OCI-LY1 (cell line): ENCODE measurements around the gene ZNF692.

Source experiments
- H2AFZ ChIP-seq: fragments of 200-600 bp; sonication (generic), shearing (Covaris generic); 2 replicates; pipeline ENCODE4 v1.6.0; 2014; ENCODE audit warnings: antibody characterized with exemption, mild to moderate bottlenecking, low read length
- H3F3A ChIP-seq: fragments of 200-600 bp; sonication (generic), shearing (Covaris generic); 2 replicates; pipeline ENCODE4 v1.6.0; 2014; ENCODE audit warnings: mild to moderate bottlenecking, antibody characterized with exemption, low read length, moderate library complexity; ENCODE audit not compliant: insufficient read depth
- H3K27ac ChIP-seq: fragments of 200-600 bp; sonication (generic); 2 replicates; pipeline ENCODE4 v1.5.1; 2014; ENCODE audit warnings: low read length, mixed run types, mild to moderate bottlenecking, low read depth; ENCODE audit not compliant: poor library complexity, severe bottlenecking
- H3K27me3 ChIP-seq: fragments of 200-600 bp; sonication (generic); 2 replicates; pipeline ENCODE4 v1.6.0; 2014; ENCODE audit warnings: antibody characterized with exemption, mild to moderate bottlenecking, low read length, moderate library complexity; ENCODE audit not compliant: insufficient read depth
- H3K36me3 ChIP-seq: fragments of 200-600 bp; sonication (generic); 2 replicates; pipeline ENCODE4 v1.6.1; 2014; ENCODE audit warnings: mild to moderate bottlenecking, antibody characterized with exemption, low read length, moderate library complexity, mixed read lengths; ENCODE audit not compliant: insufficient read depth
- H3K4me1 ChIP-seq: fragments of 200-600 bp; sonication (generic); 2 replicates; pipeline ENCODE4 v1.5.1; 2014; ENCODE audit warnings: mild to moderate bottlenecking, low read length, moderate library complexity; ENCODE audit not compliant: insufficient read depth, severe bottlenecking
- H3K4me2 ChIP-seq: fragments of 200-600 bp; sonication (generic), shearing (Covaris generic); 2 replicates; pipeline ENCODE4 v1.6.1; 2014; ENCODE audit warnings: low read length
- H3K4me3 ChIP-seq: fragments of 200-600 bp; sonication (generic); 2 replicates; pipeline ENCODE4 v1.5.1; 2014; ENCODE audit warnings: low read length, low read depth, mild to moderate bottlenecking, mixed read lengths; ENCODE audit not compliant: poor library complexity, severe bottlenecking
- H3K79me2 ChIP-seq: fragments of 200-600 bp; shearing (Covaris generic); 2 replicates; pipeline ENCODE4 v1.6.1; 2016; ENCODE audit warnings: mixed run types, low read length, mixed read lengths; ENCODE audit not compliant: insufficient read depth
- H3K9ac ChIP-seq: fragments of 200-600 bp; sonication (generic), shearing (Covaris generic); 2 replicates; pipeline ENCODE4 v1.6.1; 2014; ENCODE audit warnings: mild to moderate bottlenecking, low read length, mixed read lengths
- H3K9me2 ChIP-seq: fragments of 200-600 bp; sonication (generic), shearing (Covaris generic); 2 replicates; pipeline ENCODE4 v1.6.1; 2014; ENCODE audit warnings: low read depth, mild to moderate bottlenecking, low read length, mixed read lengths
- H3K9me3 ChIP-seq: fragments of 200-600 bp; shearing (Covaris generic); 2 replicates; pipeline ENCODE4 v1.6.1; 2014; ENCODE audit warnings: low read length, mixed read lengths
- H4K20me1 ChIP-seq: fragments of 200-600 bp; sonication (generic), shearing (Covaris generic); 2 replicates; pipeline ENCODE4 v1.6.0; 2016; ENCODE audit warnings: mild to moderate bottlenecking, low read length; ENCODE audit not compliant: insufficient read depth
- EZH2 ChIP-seq: fragments of 200-600 bp; sonication (generic), shearing (Covaris generic); IDR thresholded peaks from 2 replicates; pipeline ENCODE4 v1.8.0; 2017; ENCODE audit warnings: borderline replicate concordance, mixed run types, mild to moderate bottlenecking, antibody characterized with exemption, low read length, moderate library complexity, mixed read lengths
- TF ChIP-seq, protein P1 (sequence below): fragments of 200-600 bp; sonication (generic), shearing (Covaris generic); IDR thresholded peaks from 2 replicates; pipeline ENCODE4 v1.5.1; 2017; ENCODE audit warnings: mild to moderate bottlenecking, antibody characterized with exemption, low read length, moderate library complexity, mixed read lengths

The ZNF692 gene

DNA sequence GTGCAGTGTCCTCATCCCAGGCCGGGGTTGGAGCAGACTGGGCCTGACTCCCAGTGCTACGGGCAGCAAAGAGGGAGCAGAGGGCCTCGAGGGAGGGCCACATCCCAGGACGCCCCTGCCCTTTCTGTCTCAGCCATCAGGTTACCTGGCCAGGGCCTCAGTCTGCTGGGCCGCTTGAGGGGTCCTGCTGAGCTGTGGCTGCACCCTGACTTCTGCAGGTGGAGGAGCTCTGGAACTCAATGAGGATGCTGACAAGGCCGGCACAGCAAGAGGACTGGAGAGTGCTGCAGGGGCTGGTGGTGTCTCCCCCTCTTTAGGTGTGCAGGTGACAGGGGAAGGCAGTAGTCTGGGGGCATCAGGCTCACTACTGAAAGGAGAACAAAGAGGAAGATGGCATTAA is 3.3 kb downstream of the ZNF692 start:
- Histone ChIP-seq H3K27ac (no peak overlapping the region), H3K4me2 (no peak overlapping the region), H3K79me2 (no peaks in the 10 kb centered on the region), H3K36me3 (peaks cover 33% of the 10 kb centered on the region), H3K9me3 (no peaks in the 10 kb centered on the region), H2AFZ (no peak overlapping the region), H3K27me3 (no peaks in the 10 kb centered on the region), H4K20me1 (no peaks in the 10 kb centered on the region), H3K4me3 (no peak overlapping the region), H3K4me1 (peaks cover 34% of the 10 kb centered on the region), H3F3A (no peaks in the 10 kb centered on the region), H3K9ac (no peak overlapping the region), H3K9me2 (no peaks in the 10 kb centered on the region)
- no peak for TF ChIP-seq EZH2
- TF ChIP-seq, protein P1, sequence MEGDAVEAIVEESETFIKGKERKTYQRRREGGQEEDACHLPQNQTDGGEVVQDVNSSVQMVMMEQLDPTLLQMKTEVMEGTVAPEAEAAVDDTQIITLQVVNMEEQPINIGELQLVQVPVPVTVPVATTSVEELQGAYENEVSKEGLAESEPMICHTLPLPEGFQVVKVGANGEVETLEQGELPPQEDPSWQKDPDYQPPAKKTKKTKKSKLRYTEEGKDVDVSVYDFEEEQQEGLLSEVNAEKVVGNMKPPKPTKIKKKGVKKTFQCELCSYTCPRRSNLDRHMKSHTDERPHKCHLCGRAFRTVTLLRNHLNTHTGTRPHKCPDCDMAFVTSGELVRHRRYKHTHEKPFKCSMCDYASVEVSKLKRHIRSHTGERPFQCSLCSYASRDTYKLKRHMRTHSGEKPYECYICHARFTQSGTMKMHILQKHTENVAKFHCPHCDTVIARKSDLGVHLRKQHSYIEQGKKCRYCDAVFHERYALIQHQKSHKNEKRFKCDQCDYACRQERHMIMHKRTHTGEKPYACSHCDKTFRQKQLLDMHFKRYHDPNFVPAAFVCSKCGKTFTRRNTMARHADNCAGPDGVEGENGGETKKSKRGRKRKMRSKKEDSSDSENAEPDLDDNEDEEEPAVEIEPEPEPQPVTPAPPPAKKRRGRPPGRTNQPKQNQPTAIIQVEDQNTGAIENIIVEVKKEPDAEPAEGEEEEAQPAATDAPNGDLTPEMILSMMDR = no peak

DNA sequence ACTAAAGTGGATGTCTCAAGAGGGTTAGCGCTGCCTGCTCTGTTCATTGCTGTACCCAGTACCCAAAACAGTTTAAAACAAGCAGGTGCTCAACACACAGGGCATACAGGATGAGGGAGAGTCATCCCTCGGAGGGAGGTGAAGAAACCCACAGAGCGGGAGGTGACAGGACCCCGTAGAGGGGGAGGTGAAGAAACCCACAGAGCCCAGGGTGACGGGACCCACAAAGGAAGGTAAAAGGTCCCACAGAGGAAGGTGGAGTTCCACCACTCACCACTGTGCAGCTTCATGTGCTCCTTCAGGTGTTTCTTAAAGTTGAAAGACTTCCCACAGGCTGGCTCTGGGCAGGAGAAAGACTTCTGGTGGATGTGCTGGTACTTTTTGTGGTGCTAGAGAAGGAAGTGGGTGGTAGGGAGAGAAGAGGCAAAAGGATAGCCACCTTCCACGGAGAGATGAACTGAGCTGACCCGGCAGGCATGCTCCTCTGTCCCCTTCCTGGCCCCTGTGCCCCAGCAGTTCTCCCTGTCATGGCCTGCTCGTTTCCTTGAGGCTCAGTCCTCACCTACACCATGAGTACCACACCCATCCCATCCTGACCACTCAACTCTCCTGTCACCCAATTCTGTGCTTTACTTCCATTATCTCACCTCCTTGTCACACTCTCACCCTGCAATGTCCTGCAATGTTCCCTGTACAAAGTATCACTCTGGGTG is 5.1 kb downstream of the ZNF692 start:
- Histone ChIP-seq H3K79me2 (no peaks in the 10 kb centered on the region), H3K4me1 (peaks cover 25% of the 10 kb centered on the region), H3K9ac (no peak overlapping the region), H3K9me3 (no peaks in the 10 kb centered on the region), H2AFZ (no peak overlapping the region), H3F3A (no peaks in the 10 kb centered on the region), H3K27me3 (no peaks in the 10 kb centered on the region), H3K36me3 (peaks cover 50% of the 10 kb centered on the region), H3K27ac (no peak overlapping the region), H3K9me2 (no peaks in the 10 kb centered on the region), H3K4me3 (no peak overlapping the region), H3K4me2 (no peak overlapping the region), H4K20me1 (no peaks in the 10 kb centered on the region)
- TF ChIP-seq EZH2 = no peak
- TF ChIP-seq, protein P1 = no peak

GRCh38 chr1:248852481-248853405 is 6.1 kb downstream of the ZNF692 start:
- no peak overlapping the region for H3K9ac ChIP-seq
- no peaks in the 10 kb centered on the region for H3K79me2 ChIP-seq
- H3K27me3 ChIP-seq = no peaks in the 10 kb centered on the region
- peaks cover 17% of the 10 kb centered on the region for H3K4me1 ChIP-seq
- H3K4me2 ChIP-seq = no peak overlapping the region
- peaks cover 61% of the 10 kb centered on the region for H3K36me3 ChIP-seq
- H3K9me2 ChIP-seq = no peaks in the 10 kb centered on the region
- H2AFZ ChIP-seq = no peak overlapping the region
- H3K4me3 ChIP-seq = no peak overlapping the region
- no peak overlapping the region for H3K27ac ChIP-seq
- no peaks in the 10 kb centered on the region for H4K20me1 ChIP-seq
- no peaks in the 10 kb centered on the region for H3K9me3 ChIP-seq
- no peaks in the 10 kb centered on the region for H3F3A ChIP-seq
- no peak for TF ChIP-seq EZH2
- TF ChIP-seq, protein P1 = no peak
